Measurements from ENCODE around the gene SKI.

SKI gene

GRCh38 chr1:2212274-2212531 lies 15.9 kb upstream of the SKI start:
- Histone ChIP-seq H3K36me3 (ENCODE audit: control insufficient read depth in 2 of 2, insufficient read depth in 2 of 2, low read length in 2 of 2) (no peaks in the 10 kb centered on the region), H3K27me3 (ENCODE audit: control insufficient read depth in 1 of 2, insufficient read depth in 2 of 2, low read length in 2 of 2) (no peaks in the 10 kb centered on the region), H3K27ac (ENCODE audit: low read length) (peak overlapping the region; percentile 100), H3K9ac (ENCODE audit: low read length in 2 of 2) (peak overlapping the region; percentile 79 to 86), H3K4me1 (ENCODE audit: control insufficient read depth, insufficient read depth, low read length) (peaks cover 64% of the 10 kb centered on the region), H3K9me3 (ENCODE audit: control insufficient read depth in 2 of 2, low read length in 2 of 2) (no peaks in the 10 kb centered on the region), H3K4me3 (ENCODE audit: low read length in 2 of 2) (peak overlapping the region; percentile 12 to 76)

DNA sequence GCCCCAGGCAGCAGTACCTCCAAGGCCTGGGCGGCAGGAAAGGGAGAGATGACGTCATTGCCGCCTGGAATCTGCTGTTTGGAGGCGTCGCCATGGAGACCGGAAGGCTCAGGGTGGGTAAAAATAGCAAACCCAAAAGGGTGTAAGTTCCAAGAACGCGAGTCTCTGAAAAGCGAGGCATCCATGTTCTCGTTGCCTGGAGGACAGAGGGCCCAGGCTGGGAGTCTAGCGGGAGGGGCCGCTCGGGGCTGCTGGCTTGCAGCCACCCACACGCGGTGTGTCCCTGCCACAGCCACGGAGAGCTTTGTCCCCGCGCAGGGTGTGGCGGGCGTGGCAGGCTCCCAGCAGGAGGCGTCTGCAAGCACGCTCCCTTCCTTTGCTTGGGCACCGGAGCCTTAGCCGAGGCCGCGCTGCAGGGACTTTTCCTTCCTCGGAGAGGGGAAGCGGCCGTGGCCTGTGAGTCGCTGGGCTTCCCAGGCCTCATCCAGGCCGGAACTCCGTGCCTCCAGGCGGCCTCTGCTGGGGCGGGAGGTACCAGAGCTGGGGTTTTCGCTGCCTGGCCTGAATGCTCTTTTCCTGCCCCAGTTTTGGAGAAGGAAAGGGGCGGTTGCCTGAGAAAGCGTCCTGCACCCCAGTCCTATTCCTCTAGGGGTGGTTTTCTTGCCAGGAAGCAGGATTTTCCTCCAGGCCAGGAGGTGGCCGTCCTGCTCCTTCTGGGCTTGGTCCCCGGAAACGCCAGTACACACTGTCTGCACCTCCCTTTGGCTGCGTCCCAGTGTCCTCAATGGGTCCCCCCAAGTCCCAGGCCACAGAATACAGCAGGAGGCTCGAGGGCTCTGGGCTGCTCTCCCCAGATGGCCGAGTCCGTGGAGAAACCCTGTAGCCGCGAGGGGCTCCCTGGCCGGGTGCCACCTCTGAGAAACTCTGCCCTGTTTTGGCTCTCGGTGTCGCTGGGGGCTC lies 15.3 kb upstream of the SKI start:
- Histone ChIP-seq H3K9ac (ENCODE audit: low read length in 2 of 2) (peak overlapping the region; percentile 86 to 99), H3K4me3 (ENCODE audit: low read length in 2 of 2) (peak overlapping the region; percentile 56 to 76)

DNA sequence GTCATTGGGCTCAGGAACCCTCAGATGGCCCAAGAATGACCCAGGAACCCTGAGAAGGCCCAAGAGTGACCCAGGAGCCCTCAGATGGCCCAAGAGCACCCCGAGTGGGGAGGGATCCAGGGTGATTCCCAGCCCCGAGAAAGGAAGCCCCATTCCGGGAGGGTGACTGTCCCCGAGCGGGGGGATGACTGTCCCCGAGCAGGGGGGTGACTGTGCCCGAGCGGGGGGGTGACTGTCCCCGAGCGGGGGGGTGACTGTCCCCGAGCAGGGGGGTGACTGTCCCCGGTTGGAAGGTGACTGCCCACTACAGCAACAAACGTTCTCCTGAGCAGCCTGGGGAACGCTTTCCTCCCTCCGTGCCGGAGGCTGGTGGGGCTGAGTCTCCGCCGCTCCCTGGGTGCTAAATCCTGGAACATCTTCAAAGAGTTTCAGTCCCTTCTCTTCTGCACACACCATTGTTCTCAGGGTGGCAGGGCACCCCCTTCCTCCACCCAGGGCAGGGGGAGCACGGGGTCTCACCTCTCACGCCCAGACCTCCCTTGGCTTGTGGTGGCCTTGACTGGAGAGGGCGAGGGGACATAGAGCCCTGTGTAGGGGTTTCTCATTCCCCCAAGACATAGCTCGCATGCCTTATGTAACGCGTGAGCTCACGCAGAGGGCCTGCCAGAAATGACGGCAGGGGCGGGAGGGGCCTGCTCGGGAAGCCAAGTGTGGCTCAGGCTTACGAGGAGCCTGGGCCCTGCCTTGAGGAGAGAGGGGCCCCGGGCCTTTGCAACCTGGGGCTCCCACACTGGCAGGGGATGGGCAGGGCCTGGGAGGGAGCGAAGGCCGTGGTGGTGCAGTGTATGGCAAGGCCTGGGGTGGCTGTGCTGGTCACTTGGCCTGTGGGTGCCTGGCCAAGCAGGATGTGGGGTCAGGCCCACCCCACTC lies 14.3 kb upstream of the SKI start:
- Histone ChIP-seq H3K27me3 (ENCODE audit: control insufficient read depth in 1 of 2, insufficient read depth in 2 of 2, low read length in 2 of 2) (no peaks in the 10 kb centered on the region), H3K4me3 (ENCODE audit: low read length in 2 of 2) (peak overlapping the region; percentile 56 to 76), H3K27ac (ENCODE audit: low read length) (peak overlapping the region; percentile 100), H3K9me3 (ENCODE audit: control insufficient read depth in 2 of 2, low read length in 2 of 2) (no peaks in the 10 kb centered on the region), H3K36me3 (ENCODE audit: control insufficient read depth in 2 of 2, insufficient read depth in 2 of 2, low read length in 2 of 2) (no peaks in the 10 kb centered on the region), H3K4me1 (ENCODE audit: control insufficient read depth, insufficient read depth, low read length) (peaks cover 48% of the 10 kb centered on the region), H3K9ac (ENCODE audit: low read length in 2 of 2) (peak overlapping the region; percentile 86 to 99)

More for the DNA sequence above, 15.3 kb upstream of the SKI start:
- Histone ChIP-seq H3K36me3 (ENCODE audit: control insufficient read depth in 2 of 2, insufficient read depth in 2 of 2, low read length in 2 of 2) (no peaks in the 10 kb centered on the region), H3K27me3 (ENCODE audit: control insufficient read depth in 1 of 2, insufficient read depth in 2 of 2, low read length in 2 of 2) (no peaks in the 10 kb centered on the region), H3K27ac (ENCODE audit: low read length) (peak overlapping the region; percentile 100), H3K9me3 (ENCODE audit: control insufficient read depth in 2 of 2, low read length in 2 of 2) (no peaks in the 10 kb centered on the region), H3K4me1 (ENCODE audit: control insufficient read depth, insufficient read depth, low read length) (peaks cover 58% of the 10 kb centered on the region)

DNA sequence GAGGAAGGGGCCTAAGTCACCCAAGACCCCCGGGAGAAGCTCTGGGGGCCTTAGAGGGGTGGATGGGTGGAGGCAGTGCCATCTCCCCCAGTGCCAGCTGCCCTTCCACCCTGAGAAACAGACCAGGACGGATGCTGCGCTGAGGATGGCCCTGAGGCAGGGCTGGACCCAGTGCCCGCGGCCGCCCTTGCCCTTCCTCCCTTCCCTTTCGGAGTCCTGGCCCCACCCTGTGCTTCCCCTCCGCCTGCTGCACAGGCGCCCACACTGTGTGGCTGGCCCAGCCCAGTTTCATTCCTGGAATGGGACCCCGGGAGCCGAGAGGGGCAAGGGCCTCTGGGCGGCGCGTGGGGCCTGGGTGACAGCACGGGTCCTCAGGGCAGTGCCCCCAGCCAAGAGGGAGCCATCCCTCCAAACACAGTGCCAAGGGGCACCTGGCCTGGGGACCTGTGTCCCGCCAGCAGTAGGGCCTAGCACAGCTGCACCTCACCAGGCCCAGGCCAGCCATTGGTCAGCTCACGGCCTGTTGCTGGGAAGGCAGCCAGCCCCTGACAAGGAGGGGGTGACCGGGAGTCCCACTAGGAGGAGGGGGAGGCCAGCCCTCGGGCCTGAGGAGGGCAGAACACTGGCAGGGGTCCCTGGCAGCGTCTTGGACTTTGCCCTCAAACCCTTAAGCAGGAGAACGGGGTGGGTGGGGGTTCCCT lies 13.4 kb upstream of the SKI start:
- Histone ChIP-seq H3K9ac (ENCODE audit: low read length in 2 of 2) (peak overlapping the region; percentile 86 to 99), H3K36me3 (ENCODE audit: control insufficient read depth in 2 of 2, insufficient read depth in 2 of 2, low read length in 2 of 2) (no peaks in the 10 kb centered on the region), H3K27ac (ENCODE audit: low read length) (peak overlapping the region; percentile 100), H3K4me1 (ENCODE audit: control insufficient read depth, insufficient read depth, low read length) (peaks cover 39% of the 10 kb centered on the region), H3K9me3 (ENCODE audit: control insufficient read depth in 2 of 2, low read length in 2 of 2) (no peaks in the 10 kb centered on the region), H3K27me3 (ENCODE audit: control insufficient read depth in 1 of 2, insufficient read depth in 2 of 2, low read length in 2 of 2) (no peaks in the 10 kb centered on the region), H3K4me3 (ENCODE audit: low read length in 2 of 2) (peak overlapping the region; percentile 1 to 47)

DNA sequence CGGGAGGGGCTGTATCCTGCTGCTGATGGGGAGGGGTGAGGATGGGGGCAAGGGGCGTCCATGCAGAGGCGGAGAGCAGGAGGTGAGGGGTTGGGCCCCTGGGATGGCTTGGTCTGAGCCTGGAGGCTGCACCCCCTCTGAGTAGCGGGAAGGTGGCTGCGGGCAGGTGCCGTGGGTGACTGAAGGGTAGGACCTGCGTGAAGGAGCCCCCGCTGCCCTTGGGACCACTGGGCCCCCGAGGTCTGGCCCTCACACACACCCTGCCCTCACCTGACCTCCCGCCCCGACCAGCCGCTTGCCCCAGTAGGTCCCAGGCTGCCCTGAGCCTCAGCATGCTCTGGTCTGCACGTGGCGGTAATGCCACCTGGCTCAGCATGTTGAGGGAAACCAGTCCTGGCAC lies 12.8 kb upstream of the SKI start:
- Histone ChIP-seq H3K4me1 (ENCODE audit: control insufficient read depth, insufficient read depth, low read length) (peaks cover 34% of the 10 kb centered on the region), H3K4me3 (ENCODE audit: low read length in 2 of 2) (no peak overlapping the region), H3K27me3 (ENCODE audit: control insufficient read depth in 1 of 2, insufficient read depth in 2 of 2, low read length in 2 of 2) (no peaks in the 10 kb centered on the region), H3K9me3 (ENCODE audit: control insufficient read depth in 2 of 2, low read length in 2 of 2) (no peaks in the 10 kb centered on the region), H3K9ac (ENCODE audit: low read length in 2 of 2) (peak overlapping the region; percentile 29 to 86), H3K27ac (ENCODE audit: low read length) (no peak overlapping the region), H3K36me3 (ENCODE audit: control insufficient read depth in 2 of 2, insufficient read depth in 2 of 2, low read length in 2 of 2) (no peaks in the 10 kb centered on the region)

DNA sequence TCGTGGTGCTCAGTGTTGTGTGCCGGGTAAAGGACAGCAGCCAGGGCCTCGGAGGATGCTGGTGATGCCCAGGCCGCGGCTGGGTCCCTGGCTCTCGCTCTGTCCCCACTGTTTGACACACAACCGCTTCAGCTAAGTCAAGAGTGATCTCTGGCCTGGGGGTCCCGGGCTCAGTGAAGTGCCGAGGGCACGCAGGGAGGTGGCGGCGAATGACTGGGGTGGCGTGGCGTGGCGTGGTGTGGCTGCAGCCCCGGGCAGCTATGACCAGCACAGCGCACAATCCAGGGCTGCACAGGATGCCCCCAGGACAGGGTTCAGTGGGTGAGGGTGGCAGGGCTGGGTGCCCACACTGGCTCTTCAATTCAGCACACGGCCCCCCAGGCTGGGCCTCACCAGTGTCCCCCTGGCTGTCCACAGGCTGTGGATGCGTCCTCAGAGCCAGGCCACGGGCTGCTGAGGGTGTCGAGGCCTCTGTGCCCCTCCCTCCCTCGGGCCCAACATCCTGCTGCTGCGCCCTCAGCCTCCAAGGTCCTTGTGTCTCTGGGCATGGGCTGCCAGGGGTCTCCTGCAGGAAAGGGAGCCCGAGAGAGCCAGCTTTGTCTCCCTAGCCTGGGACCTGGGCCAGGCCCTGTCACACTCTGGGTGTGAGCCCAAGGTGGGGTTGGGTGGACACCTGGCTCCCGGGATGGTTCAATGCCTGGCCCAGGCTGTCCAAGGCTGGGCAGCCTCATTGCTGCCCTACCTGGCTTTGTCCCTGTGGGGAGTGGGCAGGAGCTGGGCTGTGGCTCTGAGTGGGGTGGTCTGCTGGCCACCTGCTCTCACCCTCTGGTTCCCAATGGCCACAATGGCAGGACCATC lies 12.0 kb upstream of the SKI start:
- Histone ChIP-seq H3K36me3 (ENCODE audit: control insufficient read depth in 2 of 2, insufficient read depth in 2 of 2, low read length in 2 of 2) (no peaks in the 10 kb centered on the region), H3K9me3 (ENCODE audit: control insufficient read depth in 2 of 2, low read length in 2 of 2) (no peaks in the 10 kb centered on the region), H3K27me3 (ENCODE audit: control insufficient read depth in 1 of 2, insufficient read depth in 2 of 2, low read length in 2 of 2) (no peaks in the 10 kb centered on the region), H3K4me3 (ENCODE audit: low read length in 2 of 2) (no peak overlapping the region), H3K9ac (ENCODE audit: low read length in 2 of 2) (no peak overlapping the region), H3K4me1 (ENCODE audit: control insufficient read depth, insufficient read depth, low read length) (peaks cover 30% of the 10 kb centered on the region), H3K27ac (ENCODE audit: low read length) (no peak overlapping the region)

DNA sequence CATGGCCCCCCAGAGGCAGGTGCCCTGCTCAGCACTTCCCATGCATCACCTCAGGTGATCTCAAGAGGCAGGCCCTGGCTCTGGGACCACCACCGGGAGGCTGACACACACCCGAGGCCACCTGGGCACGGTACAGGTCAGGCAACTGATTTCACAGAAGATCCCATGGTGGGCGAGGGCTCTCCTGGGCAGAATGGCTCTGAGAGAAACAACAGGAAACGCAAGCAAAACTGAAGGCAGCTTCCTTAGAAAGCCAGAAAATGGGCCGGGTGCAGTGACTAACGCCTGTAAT lies 11.4 kb upstream of the SKI start:
- no peak overlapping the region for H3K27ac ChIP-seq (ENCODE audit: low read length)
- H3K9me3 ChIP-seq (ENCODE audit: control insufficient read depth in 2 of 2, low read length in 2 of 2) = no peaks in the 10 kb centered on the region
- no peaks in the 10 kb centered on the region for H3K36me3 ChIP-seq (ENCODE audit: control insufficient read depth in 2 of 2, insufficient read depth in 2 of 2, low read length in 2 of 2)
- H3K9ac ChIP-seq (ENCODE audit: low read length in 2 of 2) = no peak overlapping the region
- H3K27me3 ChIP-seq (ENCODE audit: control insufficient read depth in 1 of 2, insufficient read depth in 2 of 2, low read length in 2 of 2) = no peaks in the 10 kb centered on the region
- H3K4me1 ChIP-seq (ENCODE audit: control insufficient read depth, insufficient read depth, low read length) = peaks cover 30% of the 10 kb centered on the region
- no peak overlapping the region for H3K4me3 ChIP-seq (ENCODE audit: low read length in 2 of 2)

DNA sequence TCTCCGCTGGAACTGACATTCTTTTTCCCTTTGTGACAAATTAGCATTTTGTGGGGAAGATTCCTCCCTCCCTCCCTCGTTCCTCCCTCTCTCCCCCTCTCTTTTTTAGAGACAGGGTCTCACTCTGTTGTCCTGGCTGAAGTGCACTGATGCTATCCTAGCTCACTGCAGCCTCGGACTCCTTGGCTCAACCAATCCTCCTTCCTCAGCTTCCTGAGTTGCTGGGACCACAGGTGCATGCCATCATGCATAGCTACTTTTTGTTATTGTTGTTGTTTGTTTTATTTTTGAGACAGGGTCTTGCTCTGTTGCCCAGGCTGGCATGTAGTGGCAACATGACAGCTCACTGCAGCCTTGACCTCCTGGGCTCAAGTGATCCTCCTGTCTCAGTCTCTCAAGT lies 6.8 kb upstream of the SKI start:
- H3K9me3 ChIP-seq (ENCODE audit: control insufficient read depth in 2 of 2, low read length in 2 of 2) = no peaks in the 10 kb centered on the region
- H3K27ac ChIP-seq (ENCODE audit: low read length) = no peak overlapping the region
- H3K9ac ChIP-seq (ENCODE audit: low read length in 2 of 2) = no peak overlapping the region
- no peak overlapping the region for H3K4me3 ChIP-seq (ENCODE audit: low read length in 2 of 2)
- H3K36me3 ChIP-seq (ENCODE audit: control insufficient read depth in 2 of 2, insufficient read depth in 2 of 2, low read length in 2 of 2) = no peaks in the 10 kb centered on the region
- H3K27me3 ChIP-seq (ENCODE audit: control insufficient read depth in 1 of 2, insufficient read depth in 2 of 2, low read length in 2 of 2) = no peaks in the 10 kb centered on the region
- no peaks in the 10 kb centered on the region for H3K4me1 ChIP-seq (ENCODE audit: control insufficient read depth, insufficient read depth, low read length)

- Histone ChIP-seq H3K27ac (ENCODE audit: low read length) (no peak overlapping the region), H3K9ac (ENCODE audit: low read length in 2 of 2) (no peak overlapping the region), H3K4me1 (ENCODE audit: control insufficient read depth, insufficient read depth, low read length) (peaks cover 5% of the 10 kb centered on the region), H3K4me3 (ENCODE audit: low read length in 2 of 2) (no peak overlapping the region), H3K36me3 (ENCODE audit: control insufficient read depth in 2 of 2, insufficient read depth in 2 of 2, low read length in 2 of 2) (no peaks in the 10 kb centered on the region), H3K27me3 (ENCODE audit: control insufficient read depth in 1 of 2, insufficient read depth in 2 of 2, low read length in 2 of 2) (no peaks in the 10 kb centered on the region), H3K9me3 (ENCODE audit: control insufficient read depth in 2 of 2, low read length in 2 of 2) (no peaks in the 10 kb centered on the region)
Measured at GRCh38 chr1:2224170-2224584, 3.9 kb upstream of the SKI start.
